Skeletal muscle tissue (tissue), 4 donors: Measurements from ENCODE around the gene HEATR5B. TPM values are rescaled to one million over a fixed set of nuclear protein-coding genes. Genes with fewer than 3 reads are reported as not detected.
"Not testable (repeated sequence)": the region's sequence is repeated elsewhere in the genome, so short reads cannot be mapped to it uniquely, and the experiment has no call there.

ENCODE experiments used
- H3K27ac ChIP-seq: one replicate; pipeline ENCODE4 v1.7.0; 2013; ENCODE audit warnings: mild to moderate bottlenecking, low read depth, low read length, inconsistent platforms
- H3K27me3 ChIP-seq, 3 donors: one replicate each; pipeline ENCODE4 v1.7.0; 2013; ENCODE audit warnings: low read length in 3 of 3; ENCODE audit not compliant: control insufficient read depth in 3 of 3, insufficient read depth in 3 of 3
- H3K36me3 ChIP-seq, 3 donors: one replicate each; pipeline ENCODE4 v1.7.0; 2013; ENCODE audit warnings: low read length in 3 of 3; ENCODE audit not compliant: control insufficient read depth in 3 of 3, insufficient read depth in 3 of 3
- H3K4me1 ChIP-seq, 3 donors: one replicate each; pipeline ENCODE4 v1.7.0; 2013; ENCODE audit warnings: low read length in 3 of 3, mild to moderate bottlenecking in 3 of 3; ENCODE audit not compliant: control insufficient read depth in 3 of 3, insufficient read depth in 3 of 3
- H3K4me3 ChIP-seq, 3 donors: one replicate each; pipeline ENCODE4 v1.7.0; 2013; ENCODE audit warnings: low read length in 3 of 3
- H3K9ac ChIP-seq, 3 donors: one replicate each; pipeline ENCODE4 v1.7.0; 2013; ENCODE audit warnings: low read length in 3 of 3, mild to moderate bottlenecking in 3 of 3, moderate library complexity in 2 of 3, low read depth in 1 of 3
- H3K9me3 ChIP-seq, 3 donors: one replicate each; pipeline ENCODE4 v1.7.0; 2013; ENCODE audit warnings: low read length in 3 of 3; ENCODE audit not compliant: control insufficient read depth in 3 of 3
- total RNA-seq: library from RNA; depleted of rRNA; stranded (reverse); fragments of >200 nt; gene quantifications from one replicate; pipeline ENCODE4 v1.2.3, GENCODE V29; 2014
- donor health status: Osteomylitis.

Gene HEATR5B
- total RNA-seq, 1 donor from 2014 or later: 41.2 TPM

GRCh38 chr2:36954977-36955607 is 129.1 kb downstream of the HEATR5B start:
- Histone ChIP-seq H3K9me3 (no peaks in the 10 kb centered on the region), H3K36me3 (no peaks in the 10 kb centered on the region), H3K4me1 (peaks cover 12 to 18% (median 13%) of the 10 kb centered on the region in 3 donors), H3K27ac (no peak overlapping the region), H3K27me3 (no peaks in the 10 kb centered on the region), H3K9ac (no peak overlapping the region), H3K4me3 (no peak overlapping the region)

DNA sequence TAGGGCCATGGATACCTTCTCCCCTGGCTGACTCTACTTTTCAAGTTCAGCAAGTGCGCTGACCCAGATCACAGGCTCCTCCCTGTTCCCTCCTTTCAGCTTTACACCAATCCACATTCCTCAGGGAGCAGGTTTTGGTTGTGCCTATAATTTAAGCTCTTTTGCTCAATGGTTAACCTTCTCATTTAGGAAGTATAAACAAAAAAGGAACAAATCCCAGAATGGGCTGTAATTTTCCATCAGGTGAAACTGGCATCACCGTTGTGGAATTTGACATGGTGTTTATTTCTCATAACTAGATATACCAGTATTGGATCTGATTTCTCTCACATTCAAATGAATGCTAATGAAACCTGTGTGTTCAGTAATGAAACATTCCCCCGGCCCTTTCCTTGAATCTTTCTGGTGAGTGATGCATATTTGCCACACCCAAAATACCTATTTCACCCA is 131.4 kb downstream of the HEATR5B start:
- no peaks in the 10 kb centered on the region for H3K9me3 ChIP-seq
- H3K27me3 ChIP-seq: no peaks in the 10 kb centered on the region
- H3K9ac ChIP-seq: no peak overlapping the region
- H3K36me3 ChIP-seq: no peaks in the 10 kb centered on the region
- H3K4me3 ChIP-seq: no peak overlapping the region
- H3K4me1 ChIP-seq: peaks cover 12 to 18% (median 13%) of the 10 kb centered on the region in 3 donors
- H3K27ac ChIP-seq: no peak overlapping the region

- H3K4me1 ChIP-seq: peaks cover 10 to 18% (median 12%) of the 10 kb centered on the region in 3 donors
- no peaks in the 10 kb centered on the region for H3K36me3 ChIP-seq
- peak overlapping the region; percentile 71 for H3K27ac ChIP-seq
These were observed 132.6 kb downstream of the HEATR5B start for GRCh38 chr2:36951574-36951973.

GRCh38 chr2:36951027-36951518 is 133.1 kb downstream of the HEATR5B start:
- no peaks in the 10 kb centered on the region for H3K9me3 ChIP-seq
- no peaks in the 10 kb centered on the region for H3K36me3 ChIP-seq
- peaks cover 10 to 18% (median 12%) of the 10 kb centered on the region in 3 donors for H3K4me1 ChIP-seq
- H3K27me3 ChIP-seq: no peaks in the 10 kb centered on the region
- H3K4me3 ChIP-seq: no peak overlapping the region
- H3K27ac ChIP-seq: peak overlapping the region; percentile 71
- H3K9ac ChIP-seq: no peak overlapping the region

More at GRCh38 chr2:36951574-36951973, 132.6 kb downstream of the HEATR5B start:
- Histone ChIP-seq H3K9ac (no peak overlapping the region), H3K27me3 (no peaks in the 10 kb centered on the region), H3K4me3 (no peak overlapping the region), H3K9me3 (no peaks in the 10 kb centered on the region)

DNA sequence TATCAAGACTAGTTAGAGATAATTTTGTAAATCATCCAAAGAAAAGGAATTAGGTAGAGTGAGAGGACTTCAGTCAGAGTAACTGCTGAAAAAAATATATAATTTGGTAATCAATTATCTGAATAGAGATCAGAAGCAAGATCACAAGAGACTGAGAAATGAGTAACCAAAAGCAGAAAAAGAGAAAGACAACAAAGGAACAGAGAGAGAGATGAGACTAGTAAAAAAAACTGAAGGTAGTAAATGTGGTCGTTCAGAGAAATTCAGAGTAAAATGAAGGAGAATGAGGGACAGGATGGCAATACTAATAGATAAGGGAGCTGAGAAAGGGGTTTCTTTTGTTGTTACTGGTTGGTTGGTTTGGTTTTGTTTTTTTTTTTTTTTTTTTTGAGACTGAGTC is 134.3 kb downstream of the HEATR5B start:
- H3K27me3 ChIP-seq: no peaks in the 10 kb centered on the region
- H3K27ac ChIP-seq: no peak overlapping the region
- H3K9ac ChIP-seq: no peak overlapping the region
- H3K4me3 ChIP-seq: no peak overlapping the region
- H3K9me3 ChIP-seq: no peaks in the 10 kb centered on the region
- no peaks in the 10 kb centered on the region for H3K36me3 ChIP-seq
- peaks cover 10 to 18% (median 12%) of the 10 kb centered on the region in 3 donors for H3K4me1 ChIP-seq

DNA sequence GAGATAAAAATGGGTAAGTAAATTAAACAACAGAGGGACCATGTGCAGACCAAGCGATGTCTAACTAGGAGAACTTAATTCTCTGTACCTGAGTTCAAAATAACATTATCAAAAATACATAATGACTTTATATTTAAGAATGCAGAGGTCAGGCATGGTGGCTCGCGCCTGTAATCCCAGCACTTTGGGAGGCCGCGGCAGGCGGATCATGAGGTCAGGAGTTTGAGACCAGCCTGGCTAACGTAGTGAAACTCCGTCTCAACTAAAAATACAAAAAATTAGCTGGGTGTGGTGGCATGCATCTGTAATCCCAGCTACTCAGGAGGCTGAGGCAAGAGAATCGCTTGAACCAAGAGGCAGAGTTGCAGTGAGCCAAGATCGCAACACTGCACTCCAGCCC is 138.9 kb downstream of the HEATR5B start:
- H3K36me3 ChIP-seq, H3K9ac ChIP-seq, H3K27me3 ChIP-seq, H3K27ac ChIP-seq, H3K4me1 ChIP-seq, H3K9me3 ChIP-seq, H3K4me3 ChIP-seq: not testable (repeated sequence)

- Histone ChIP-seq H3K27me3 (no peaks in the 10 kb centered on the region), H3K4me1 (no peaks in the 10 kb centered on the region), H3K36me3 (no peaks in the 10 kb centered on the region), H3K4me3 (no peak overlapping the region), H3K9ac (no peak overlapping the region), H3K9me3 (no peaks in the 10 kb centered on the region), H3K27ac (no peak overlapping the region)
These were observed 142.3 kb downstream of the HEATR5B start for GRCh38 chr2:36941867-36942266.

DNA sequence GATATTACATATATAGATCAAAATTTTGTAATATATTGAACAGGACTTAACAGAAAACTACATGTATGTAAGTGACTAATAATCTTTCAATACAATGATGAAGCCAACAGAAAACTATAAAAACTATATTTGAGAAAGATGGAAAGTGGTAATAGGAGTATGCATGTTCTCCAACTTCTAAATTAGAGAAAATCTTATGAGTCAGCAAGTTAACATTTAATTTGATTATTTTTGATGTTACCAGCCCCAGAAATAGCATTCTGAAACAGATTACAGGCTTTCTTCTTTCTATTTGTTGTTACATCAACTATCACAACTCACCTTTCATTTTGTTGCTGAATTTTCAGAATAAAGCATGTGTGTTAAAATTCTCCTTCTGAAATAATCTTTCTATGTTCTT is 147.6 kb downstream of the HEATR5B start:
- not testable (repeated sequence) for H3K9ac ChIP-seq, H3K27ac ChIP-seq, H3K9me3 ChIP-seq, H3K4me1 ChIP-seq, H3K4me3 ChIP-seq, H3K36me3 ChIP-seq, H3K27me3 ChIP-seq

DNA sequence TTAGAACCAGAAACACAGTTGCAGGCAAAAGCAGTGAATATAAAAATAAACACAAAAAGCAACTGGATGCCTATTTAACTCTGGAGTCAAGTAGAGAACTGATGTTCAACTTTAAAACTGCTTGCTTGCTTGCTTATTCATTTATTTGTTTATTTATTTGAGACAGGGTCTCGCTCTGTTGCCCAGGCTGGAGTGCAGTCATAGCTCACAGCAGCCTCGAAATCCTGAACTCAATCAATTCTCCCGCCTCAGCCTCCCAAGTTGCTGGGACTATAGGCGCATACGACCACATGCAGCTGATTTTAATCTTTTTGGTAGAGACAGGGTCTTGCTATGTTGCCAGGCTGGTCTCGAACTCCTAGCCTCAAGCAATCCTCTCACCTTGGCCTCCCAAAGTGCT is 152.5 kb downstream of the HEATR5B start:
- H3K27ac ChIP-seq: not testable (repeated sequence)

More for the DNA sequence above, 152.5 kb downstream of the HEATR5B start:
- not testable (repeated sequence) for H3K9ac ChIP-seq, H3K27me3 ChIP-seq, H3K4me3 ChIP-seq, H3K36me3 ChIP-seq, H3K9me3 ChIP-seq, H3K4me1 ChIP-seq
